ENCODE results near the gene ZNF232. TPM values are rescaled to one million over a fixed set of nuclear protein-coding genes. Genes with fewer than 3 reads are reported as not detected.

ZNF232 gene
- total RNA-seq, 2 experiments from 2014 or later = 9.4 to 12.9 TPM

Other genes with a start within 250 kb of the ZNF232 start
- gene C17orf107, start 212.3 kb downstream of the ZNF232 start, total RNA-seq = 1 to 10 TPM; 1.9 to 3.0 TPM
- 1 to 10 TPM in 1 of 2 experiments, under 1 TPM in 1; 0.65 to 1.1 TPM for gene CHRNE, start 208.8 kb downstream of the ZNF232 start, total RNA-seq
- gene GP1BA, start 179.6 kb downstream of the ZNF232 start, total RNA-seq = not detected
- 10 to 100 TPM; 67.6 to 78.1 TPM for gene SLC25A11, start 171.8 kb downstream of the ZNF232 start, total RNA-seq
- gene RNF167, start 171.6 kb downstream of the ZNF232 start, total RNA-seq = 100 to 1,000 TPM; 202 TPM
- 1,000 to 10,000 TPM; 1,712 to 1,828 TPM for gene PFN1, start 163.3 kb downstream of the ZNF232 start, total RNA-seq
- gene ENO3, start 160.8 kb downstream of the ZNF232 start, total RNA-seq = 10 to 100 TPM; 31.4 to 32.9 TPM
- 10 to 100 TPM; 47.1 to 51.9 TPM for gene SPAG7, start 144.1 kb downstream of the ZNF232 start, total RNA-seq
- 10 to 100 TPM; 62.0 to 67.7 TPM for gene CAMTA2, start 124.2 kb downstream of the ZNF232 start, total RNA-seq
- under 1 TPM; 0.42 to 0.54 TPM for gene INCA1, start 114.4 kb downstream of the ZNF232 start, total RNA-seq
- 10 to 100 TPM; 35.5 to 37.3 TPM for gene KIF1C, start 113.9 kb downstream of the ZNF232 start, total RNA-seq
- gene SLC52A1, start 76.5 kb downstream of the ZNF232 start, total RNA-seq = 1 to 10 TPM in 1 of 2 experiments, under 1 TPM in 1; 0.85 to 1.4 TPM
- gene ZFP3, start 33.4 kb downstream of the ZNF232 start, total RNA-seq = 1 to 10 TPM; 7.3 to 8.3 TPM
- under 1 TPM; 0.06 to 0.11 TPM for gene USP6, start 4.2 kb upstream of the ZNF232 start, total RNA-seq
- 10 to 100 TPM; 17.2 to 17.5 TPM for gene ZNF594, start 80.0 kb upstream of the ZNF232 start, total RNA-seq
- under 1 TPM in 1 of 2 experiments, not detected in 1; 0.33 TPM for gene SCIMP, start 123.0 kb upstream of the ZNF232 start, total RNA-seq
- 10 to 100 TPM; 39.2 to 42.0 TPM for gene RABEP1, start 170.4 kb upstream of the ZNF232 start, total RNA-seq